ENCODE measurements around the gene TXNDC11. TPM values are rescaled to one million over a fixed set of nuclear protein-coding genes. Genes with fewer than 3 reads are reported as not detected.

TXNDC11 gene
- total and polyA plus RNA-seq, 3 donors from 2014 or later = 34.4 to 45.3 (median 42.3) TPM

- no peaks in the 10 kb centered on the region for H3K27me3 ChIP-seq
- intact Hi-C loops (cut with DNase I; ENCODE audit: low total_unique reads) = no loop called here
- no peak for TF ChIP-seq POLR2A (IDR thresholded peaks at IDR 0.05)
- TF ChIP-seq, protein P1, sequence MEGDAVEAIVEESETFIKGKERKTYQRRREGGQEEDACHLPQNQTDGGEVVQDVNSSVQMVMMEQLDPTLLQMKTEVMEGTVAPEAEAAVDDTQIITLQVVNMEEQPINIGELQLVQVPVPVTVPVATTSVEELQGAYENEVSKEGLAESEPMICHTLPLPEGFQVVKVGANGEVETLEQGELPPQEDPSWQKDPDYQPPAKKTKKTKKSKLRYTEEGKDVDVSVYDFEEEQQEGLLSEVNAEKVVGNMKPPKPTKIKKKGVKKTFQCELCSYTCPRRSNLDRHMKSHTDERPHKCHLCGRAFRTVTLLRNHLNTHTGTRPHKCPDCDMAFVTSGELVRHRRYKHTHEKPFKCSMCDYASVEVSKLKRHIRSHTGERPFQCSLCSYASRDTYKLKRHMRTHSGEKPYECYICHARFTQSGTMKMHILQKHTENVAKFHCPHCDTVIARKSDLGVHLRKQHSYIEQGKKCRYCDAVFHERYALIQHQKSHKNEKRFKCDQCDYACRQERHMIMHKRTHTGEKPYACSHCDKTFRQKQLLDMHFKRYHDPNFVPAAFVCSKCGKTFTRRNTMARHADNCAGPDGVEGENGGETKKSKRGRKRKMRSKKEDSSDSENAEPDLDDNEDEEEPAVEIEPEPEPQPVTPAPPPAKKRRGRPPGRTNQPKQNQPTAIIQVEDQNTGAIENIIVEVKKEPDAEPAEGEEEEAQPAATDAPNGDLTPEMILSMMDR (IDR thresholded peaks at IDR 0.05) = no peak
- no peaks in the 10 kb centered on the region for H3K36me3 ChIP-seq (ENCODE audit: low read depth, missing control alignments)
- DNase-seq = no peak
- no peak overlapping the region for H3K27ac ChIP-seq
- WGBS, 2 donors = 82% methylated on average over 8 of the region's 8 CpGs
- H3K4me1 ChIP-seq = no peaks in the 10 kb centered on the region
- H3K4me3 ChIP-seq = no peak overlapping the region
- no peaks in the 10 kb centered on the region for H3K9me3 ChIP-seq
Measured at GRCh38 chr16:11651796-11652195, 90.9 kb downstream of the TXNDC11 start.

DNA sequence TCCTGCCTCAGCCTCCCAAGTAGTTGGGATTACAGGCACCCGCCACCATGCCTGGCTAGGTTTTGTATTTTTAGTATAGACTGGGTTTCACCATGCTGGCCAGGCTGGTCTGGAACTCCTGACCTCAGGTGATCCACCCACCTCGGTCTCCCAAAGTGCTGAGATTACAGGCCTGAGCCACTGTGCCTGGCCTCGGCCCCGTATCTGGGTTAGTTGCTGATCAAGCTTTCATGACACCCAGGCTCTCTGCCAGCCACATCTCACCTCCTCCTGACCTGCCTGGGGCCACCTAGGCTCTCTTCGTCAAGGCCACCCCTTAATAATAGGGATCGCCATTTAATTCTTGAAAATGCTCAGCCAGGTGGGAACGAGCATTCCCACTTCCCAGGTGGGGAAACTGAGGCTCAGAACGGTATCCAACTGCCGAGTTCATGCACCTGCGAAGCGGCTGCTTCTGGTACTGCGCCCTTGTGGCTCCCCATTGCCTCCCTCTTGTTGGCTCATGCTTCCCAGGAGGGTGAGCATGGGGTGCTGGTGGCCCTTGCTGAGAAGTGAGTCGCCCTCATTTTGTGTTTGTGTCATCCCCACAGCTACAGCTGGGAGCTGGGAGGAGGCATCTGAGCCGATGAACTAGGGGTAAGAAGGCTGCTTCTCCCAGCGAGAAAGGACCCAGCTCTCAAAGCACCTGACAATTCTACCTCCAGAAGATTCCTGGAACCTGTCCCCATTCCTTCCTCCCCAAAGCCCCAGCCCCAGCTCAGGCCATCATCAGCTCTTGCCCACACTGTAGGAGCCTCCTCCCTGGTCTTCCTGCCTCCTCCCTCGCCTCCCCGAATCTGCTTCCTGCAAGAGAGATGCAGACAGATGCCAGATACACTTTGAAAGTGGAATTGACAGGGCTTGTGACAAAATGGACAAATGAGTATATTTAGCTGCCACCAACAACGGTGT lies 91.7 kb downstream of the TXNDC11 start:
- 82 to 83% methylated on average over 17 to 18 of the region's 18 CpGs for WGBS, 2 donors
- H3K4me3 ChIP-seq = no peak overlapping the region
- intact Hi-C loops (cut with DNase I; ENCODE audit: low total_unique reads) = no loop called here

DNA sequence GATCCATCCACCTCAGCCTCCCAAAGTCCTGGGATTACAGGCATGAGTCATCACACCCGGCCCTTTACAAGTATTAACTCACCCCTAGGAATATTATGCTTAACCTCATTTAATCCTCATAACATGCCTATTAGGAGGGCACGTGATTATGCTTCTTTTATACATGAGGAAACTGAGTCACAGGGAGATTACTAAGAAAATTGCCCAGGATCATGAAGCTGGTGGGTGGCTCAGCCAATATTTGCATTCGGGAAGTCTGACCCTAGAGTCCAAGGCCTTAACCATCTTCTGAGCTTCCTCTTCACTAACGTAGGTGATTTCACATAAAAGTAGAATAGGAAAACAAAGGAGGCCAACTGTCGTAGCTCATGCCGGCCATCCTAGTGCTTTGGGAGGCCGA lies 93.4 kb downstream of the TXNDC11 start:
- no peaks in the 10 kb centered on the region for H3K36me3 ChIP-seq (ENCODE audit: low read depth, missing control alignments)
- no peaks in the 10 kb centered on the region for H3K4me1 ChIP-seq
- H3K27ac ChIP-seq = no peak overlapping the region
- intact Hi-C loops (cut with DNase I; ENCODE audit: low total_unique reads) = no loop called here
- no peak overlapping the region for H3K4me3 ChIP-seq
- H3K27me3 ChIP-seq = no peaks in the 10 kb centered on the region
- 79 to 82% methylated on average over 7 of the region's 7 CpGs for WGBS, 2 donors
- H3K9me3 ChIP-seq = no peaks in the 10 kb centered on the region
- DNase-seq = no peak
- TF ChIP-seq POLR2A (IDR thresholded peaks at IDR 0.05) = no peak
- TF ChIP-seq, protein P1 (IDR thresholded peaks at IDR 0.05) = no peak

More for the DNA sequence above, 91.7 kb downstream of the TXNDC11 start:
- H3K27me3 ChIP-seq = no peaks in the 10 kb centered on the region
- no peak overlapping the region for H3K27ac ChIP-seq
- H3K4me1 ChIP-seq = no peaks in the 10 kb centered on the region
- TF ChIP-seq POLR2A (IDR thresholded peaks at IDR 0.05) = no peak
- TF ChIP-seq, protein P1 (IDR thresholded peaks at IDR 0.05) = no peak
- no peaks in the 10 kb centered on the region for H3K9me3 ChIP-seq
- no peak for DNase-seq
- no peaks in the 10 kb centered on the region for H3K36me3 ChIP-seq (ENCODE audit: low read depth, missing control alignments)

DNA sequence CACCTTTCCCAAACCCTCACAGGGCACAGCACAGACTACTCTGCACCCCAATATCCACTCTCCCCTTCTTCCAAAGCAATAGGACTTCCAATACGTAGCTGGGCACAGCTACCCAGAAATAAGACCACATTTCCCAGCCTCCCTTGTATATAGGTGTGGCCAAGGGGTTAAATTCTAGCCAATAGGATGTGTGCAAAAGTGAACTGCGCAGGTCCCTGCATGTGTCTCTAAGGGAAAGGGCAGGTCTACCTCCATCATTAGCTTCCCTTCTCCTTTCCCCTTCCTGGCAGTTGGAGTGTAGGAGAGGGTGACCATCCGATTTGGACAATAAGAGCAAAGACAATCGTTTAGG lies 99.9 kb downstream of the TXNDC11 start:
- Histone ChIP-seq H3K27ac (no peak overlapping the region), H3K4me1 (peaks cover 19% of the 10 kb centered on the region), H3K36me3 (ENCODE audit: low read depth, missing control alignments) (no peaks in the 10 kb centered on the region), H3K4me3 (no peak overlapping the region), H3K27me3 (no peaks in the 10 kb centered on the region), H3K9me3 (no peaks in the 10 kb centered on the region)
- no peak for TF ChIP-seq POLR2A (IDR thresholded peaks at IDR 0.05)
- TF ChIP-seq, protein P1 (IDR thresholded peaks at IDR 0.05) = no peak
- WGBS, 2 donors = 62 to 63% methylated on average over 4 of the region's 4 CpGs
- no peak for DNase-seq
- intact Hi-C loops (cut with DNase I; ENCODE audit: low total_unique reads) = loop anchor here (5.0 kb wide), 1 partner anchor 240 kb away; no protein-coding TSS in a partner anchor

All from testis (tissue), 3 donors.